OCI-LY7 (cell line): ENCODE data around the gene GNAQ.
"Not testable (repeated sequence)": the region's sequence is repeated elsewhere in the genome, so short reads cannot be mapped to it uniquely, and the experiment has no call there.

Experiments
- CTCF ChIP-seq: fragments of 200-600 bp; sonication (generic); conservative IDR thresholded peaks from 2 replicates; pipeline ENCODE4 v1.5.1; 2014; ENCODE audit warnings: mild to moderate bottlenecking, antibody characterized with exemption, low read length, moderate library complexity, mixed read lengths
- EZH2phosphoT487 ChIP-seq: fragments of 200-600 bp; sonication (generic); IDR thresholded peaks from 2 replicates; pipeline ENCODE4 v1.6.1; 2018; ENCODE audit warnings: low read depth, borderline replicate concordance, mild to moderate bottlenecking, mixed run types, antibody characterized with exemption, low read length, moderate library complexity, mixed read lengths

GRCh38 chr9:77717608-77718297, 313.9 kb downstream of the GNAQ start:
- not testable (repeated sequence) for TF ChIP-seq CTCF, EZH2phosphoT487
